SK-N-SH (cell line): ENCODE data around the gene ATP6V1F.

ENCODE experiments used
- CTCF ChIP-seq: fragments of 200-600 bp; sonication (generic); IDR thresholded peaks from 2 replicates; pipeline ENCODE4 v1.6.1; 2017; ENCODE audit warnings: antibody characterized with exemption, mild to moderate bottlenecking, moderate library complexity
- RFX5 ChIP-seq: IDR thresholded peaks from 2 replicates; pipeline ENCODE4 v1.6.1; 2012; ENCODE audit warnings: mild to moderate bottlenecking, improper control_type of control experiment, low read length

GRCh38 chr7:128868624-128869137 lies 6.0 kb downstream of the ATP6V1F start:
- TF ChIP-seq CTCF: no peak
- no peak for TF ChIP-seq RFX5
